ENCODE data around the gene EFCAB8.

Gene EFCAB8

GRCh38 chr20:33004141-33004751, 145.5 kb downstream of the EFCAB8 start, which contains the start of gene SUN5:
SUN5 (minus strand) TSS chr20:33004433; CDS start chr20:33004340, 93 bp downstream.
- ATAC-seq = no peak

GRCh38 chr20:33005132-33005566, 146.4 kb downstream of the EFCAB8 start:
- no peak for TF ChIP-seq TCF4 (CRISPR knock-in tag; IDR thresholded peaks at IDR 0.05; ENCODE audit: borderline replicate concordance)
- no peak for ATAC-seq

More at GRCh38 chr20:33004141-33004751, 145.5 kb downstream of the EFCAB8 start, which contains the start of gene SUN5:
- TF ChIP-seq ZFP3 (CRISPR knock-in tag; IDR thresholded peaks at IDR 0.05) = no peak
- no peak for TF ChIP-seq RARB (CRISPR knock-in tag; IDR thresholded peaks at IDR 0.05)
- no peak for TF ChIP-seq PATZ1 (CRISPR knock-in tag; IDR thresholded peaks at IDR 0.05; ENCODE audit: borderline replicate concordance)
- TF ChIP-seq CSRNP3 (CRISPR knock-in tag; IDR thresholded peaks at IDR 0.05) = no peak
- no peak for TF ChIP-seq ZC3H10 (CRISPR knock-in tag; IDR thresholded peaks at IDR 0.05)
- TF ChIP-seq ESRRG (CRISPR knock-in tag; IDR thresholded peaks at IDR 0.05) = no peak
- TF ChIP-seq ISL1 (CRISPR knock-in tag; IDR thresholded peaks at IDR 0.05) = no peak
- TF ChIP-seq BACH2 (CRISPR knock-in tag; IDR thresholded peaks at IDR 0.05; ENCODE audit: borderline replicate concordance) = no peak
- no peak for TF ChIP-seq ZNF8 (CRISPR knock-in tag; IDR thresholded peaks at IDR 0.05)
- TF ChIP-seq POU6F1 (CRISPR knock-in tag; IDR thresholded peaks at IDR 0.05; ENCODE audit: borderline replicate concordance, low read depth) = no peak
- no peak for TF ChIP-seq CREB5 (CRISPR knock-in tag; IDR thresholded peaks at IDR 0.05; ENCODE audit: low read depth)
- no peak for TF ChIP-seq TCF4 (CRISPR knock-in tag; IDR thresholded peaks at IDR 0.05; ENCODE audit: borderline replicate concordance)
- no peak for TF ChIP-seq SNAI2 (CRISPR knock-in tag; IDR thresholded peaks at IDR 0.05)
- TF ChIP-seq ZNF565 (CRISPR knock-in tag; conservative IDR thresholded peaks at IDR 0.05; ENCODE audit: low read depth) = no peak
- no peak for TF ChIP-seq ZFP30 (CRISPR knock-in tag; IDR thresholded peaks at IDR 0.05)
- TF ChIP-seq ZNF70 (CRISPR knock-in tag; IDR thresholded peaks at IDR 0.05) = no peak

GRCh38 chr20:33005908-33006775, 147.4 kb downstream of the EFCAB8 start:
- ATAC-seq = no peak

GRCh38 chr20:33006776-33007375, 148.2 kb downstream of the EFCAB8 start:
- no peak for ATAC-seq
- TF ChIP-seq TOX (CRISPR knock-in tag; IDR thresholded peaks at IDR 0.05; ENCODE audit: borderline replicate concordance) (no peak), BACH2 (CRISPR knock-in tag; IDR thresholded peaks at IDR 0.05; ENCODE audit: borderline replicate concordance) (no peak), ESRRG (CRISPR knock-in tag; IDR thresholded peaks at IDR 0.05) (no peak), RARB (CRISPR knock-in tag; IDR thresholded peaks at IDR 0.05) (no peak), CREB5 (CRISPR knock-in tag; IDR thresholded peaks at IDR 0.05; ENCODE audit: low read depth) (no peak), OSR1 (CRISPR knock-in tag; IDR thresholded peaks at IDR 0.05) (no peak), TCF4 (CRISPR knock-in tag; IDR thresholded peaks at IDR 0.05; ENCODE audit: borderline replicate concordance) (no peak), ZC3H10 (CRISPR knock-in tag; IDR thresholded peaks at IDR 0.05) (no peak), PPARA (CRISPR knock-in tag; IDR thresholded peaks at IDR 0.05; ENCODE audit: borderline replicate concordance) (no peak), SNAI2 (CRISPR knock-in tag; IDR thresholded peaks at IDR 0.05) (no peak), GLIS3 (CRISPR knock-in tag; IDR thresholded peaks at IDR 0.05) (no peak), POU6F1 (CRISPR knock-in tag; IDR thresholded peaks at IDR 0.05; ENCODE audit: borderline replicate concordance, low read depth) (no peak), CSRNP3 (CRISPR knock-in tag; IDR thresholded peaks at IDR 0.05) (no peak), CSDC2 (CRISPR knock-in tag; IDR thresholded peaks at IDR 0.05) (no peak)

More at GRCh38 chr20:33005908-33006775, 147.4 kb downstream of the EFCAB8 start:
- no peak for TF ChIP-seq ZFP3 (CRISPR knock-in tag; IDR thresholded peaks at IDR 0.05)
- no peak for TF ChIP-seq TCF4 (CRISPR knock-in tag; IDR thresholded peaks at IDR 0.05; ENCODE audit: borderline replicate concordance)
- TF ChIP-seq PPARA (CRISPR knock-in tag; IDR thresholded peaks at IDR 0.05; ENCODE audit: borderline replicate concordance) = no peak
- TF ChIP-seq ZFP30 (CRISPR knock-in tag; IDR thresholded peaks at IDR 0.05) = no peak
- no peak for TF ChIP-seq GLIS3 (CRISPR knock-in tag; IDR thresholded peaks at IDR 0.05)

Data from SK-N-SH treated with all-trans-retinoic acid at 6 μM for 48 hours (cell line).